ENCODE data around the gene VASN.

DNA sequence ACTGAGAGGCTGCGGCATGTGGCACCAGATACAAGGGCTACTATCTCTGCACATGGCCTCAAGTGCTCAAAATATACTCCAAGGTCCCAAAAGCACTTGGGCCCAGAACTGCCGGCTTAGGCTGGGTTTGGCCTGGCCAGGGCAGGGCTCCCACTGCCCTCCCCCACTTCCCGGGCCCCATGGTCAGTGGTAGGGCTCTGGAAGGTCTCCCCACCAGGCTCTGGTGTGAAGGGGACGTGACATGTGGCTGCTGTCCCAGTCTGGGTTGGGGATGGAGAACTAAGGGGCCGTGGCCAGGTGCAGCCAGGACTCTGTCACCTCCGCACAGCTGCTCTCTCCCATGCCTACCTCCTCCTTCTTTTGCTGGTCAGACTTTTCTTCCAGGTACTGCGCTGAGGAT lies 14.8 kb upstream of the VASN start:
- TF ChIP-seq, protein P1, sequence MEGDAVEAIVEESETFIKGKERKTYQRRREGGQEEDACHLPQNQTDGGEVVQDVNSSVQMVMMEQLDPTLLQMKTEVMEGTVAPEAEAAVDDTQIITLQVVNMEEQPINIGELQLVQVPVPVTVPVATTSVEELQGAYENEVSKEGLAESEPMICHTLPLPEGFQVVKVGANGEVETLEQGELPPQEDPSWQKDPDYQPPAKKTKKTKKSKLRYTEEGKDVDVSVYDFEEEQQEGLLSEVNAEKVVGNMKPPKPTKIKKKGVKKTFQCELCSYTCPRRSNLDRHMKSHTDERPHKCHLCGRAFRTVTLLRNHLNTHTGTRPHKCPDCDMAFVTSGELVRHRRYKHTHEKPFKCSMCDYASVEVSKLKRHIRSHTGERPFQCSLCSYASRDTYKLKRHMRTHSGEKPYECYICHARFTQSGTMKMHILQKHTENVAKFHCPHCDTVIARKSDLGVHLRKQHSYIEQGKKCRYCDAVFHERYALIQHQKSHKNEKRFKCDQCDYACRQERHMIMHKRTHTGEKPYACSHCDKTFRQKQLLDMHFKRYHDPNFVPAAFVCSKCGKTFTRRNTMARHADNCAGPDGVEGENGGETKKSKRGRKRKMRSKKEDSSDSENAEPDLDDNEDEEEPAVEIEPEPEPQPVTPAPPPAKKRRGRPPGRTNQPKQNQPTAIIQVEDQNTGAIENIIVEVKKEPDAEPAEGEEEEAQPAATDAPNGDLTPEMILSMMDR (IDR thresholded peaks at IDR 0.05; ENCODE audit: borderline replicate concordance, extremely low read depth, low read length, poor library complexity, severe bottlenecking) = no peak
- no peak for TF ChIP-seq EZH2 (IDR thresholded peaks at IDR 0.05; ENCODE audit: borderline replicate concordance, low read depth, low read length, severe bottlenecking)

Measured in DND-41 (cell line).